NCI-H187 treated with DMSO at 0.1 percent for 48 hours (cell line): ENCODE measurements around the gene CD14.
"Not testable (repeated sequence)": the region's sequence is repeated elsewhere in the genome, so short reads cannot be mapped to it uniquely, and the experiment has no call there.

Source experiments
- DNase-seq: peaks from one replicate; lab custom pipeline; 2025; lab: John Stamatoyannopoulos, UW

CD14 gene

DNA sequence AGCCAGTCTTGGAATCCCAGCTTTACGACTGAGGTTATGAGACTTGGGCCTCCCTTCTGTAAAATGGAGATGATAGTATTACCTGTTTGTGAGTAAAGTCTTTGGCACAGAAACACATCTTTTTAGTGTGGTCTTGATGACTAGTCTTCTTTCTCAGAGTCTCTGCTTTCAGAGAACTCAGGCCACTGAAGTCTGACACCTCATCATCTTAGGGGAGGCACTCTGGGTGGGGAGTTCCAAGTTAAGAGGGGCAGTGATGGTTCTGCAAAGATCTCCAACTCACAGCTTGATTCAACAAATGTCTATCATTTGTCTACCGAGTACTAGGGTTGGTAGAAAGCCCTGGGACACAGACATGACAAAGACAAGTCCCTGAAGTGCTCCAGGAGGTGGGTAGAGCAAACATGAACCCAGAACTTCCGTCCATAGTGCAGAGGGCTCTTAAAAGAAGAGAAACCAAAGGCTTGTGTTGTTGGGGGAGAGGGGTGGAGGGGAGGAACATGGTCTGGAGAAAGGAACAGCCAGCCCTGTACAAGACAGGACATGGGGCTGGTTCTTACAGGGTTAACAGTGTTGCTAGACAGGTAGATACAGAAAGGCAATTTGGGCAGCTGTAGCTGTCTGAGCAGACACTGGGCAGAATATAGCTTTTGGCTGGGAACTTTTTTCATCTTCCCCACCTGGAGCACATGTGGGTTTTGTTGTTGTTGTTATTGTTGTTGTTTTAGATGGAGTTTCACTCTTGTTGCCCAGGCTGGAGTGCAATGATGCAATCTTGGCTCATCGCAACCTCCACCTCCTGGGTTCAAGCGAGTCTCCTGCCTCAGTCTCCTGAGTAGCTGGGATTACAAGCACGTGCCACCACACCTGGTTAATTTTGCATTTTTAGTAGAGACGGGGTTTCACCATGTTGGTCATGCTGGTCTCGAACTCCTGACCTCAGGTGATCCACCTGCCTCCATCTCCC lies 2.6 kb upstream of the CD14 start:
- DNase-seq = no peak

DNA sequence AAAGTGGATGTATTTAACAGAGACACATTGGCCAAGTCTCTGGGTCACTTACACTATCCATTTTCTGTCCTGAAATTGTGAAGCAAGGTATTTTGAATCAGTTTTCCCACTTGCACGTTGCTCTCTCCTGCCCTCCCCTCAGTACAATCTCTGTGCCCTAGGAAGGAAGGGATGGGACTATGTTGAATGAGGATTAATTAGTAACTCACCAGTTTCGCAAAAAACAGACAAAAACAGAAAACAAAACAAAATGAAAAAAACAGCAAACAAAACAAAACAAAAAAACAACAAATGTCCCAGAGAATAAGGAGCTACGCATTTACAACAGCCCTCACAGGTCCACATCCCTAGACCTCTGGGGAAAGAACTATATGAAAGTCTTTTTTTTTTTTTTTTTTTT lies 1.1 kb upstream of the CD14 start:
- no peak for DNase-seq

DNA sequence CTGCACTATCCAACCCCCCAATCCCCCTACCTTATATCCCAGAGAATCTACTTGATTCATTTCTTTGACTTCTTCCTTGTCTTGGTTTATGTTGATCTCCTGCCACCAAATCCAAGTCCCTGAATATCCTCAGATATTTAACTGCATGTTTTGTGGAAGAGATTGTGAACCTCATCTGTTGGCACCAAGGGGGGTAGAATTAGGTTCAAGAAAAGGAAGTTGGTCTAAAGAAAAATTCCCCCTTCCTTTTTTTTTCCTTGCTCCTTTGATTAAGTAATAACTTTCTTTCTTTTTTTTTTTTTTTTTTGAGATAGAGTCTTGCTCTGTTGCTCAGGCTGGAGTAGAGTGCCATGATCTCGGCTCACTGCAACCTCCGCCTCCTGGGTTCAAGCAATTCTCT lies 526 bp upstream of the CD14 start:
- DNase-seq = no peak

DNA sequence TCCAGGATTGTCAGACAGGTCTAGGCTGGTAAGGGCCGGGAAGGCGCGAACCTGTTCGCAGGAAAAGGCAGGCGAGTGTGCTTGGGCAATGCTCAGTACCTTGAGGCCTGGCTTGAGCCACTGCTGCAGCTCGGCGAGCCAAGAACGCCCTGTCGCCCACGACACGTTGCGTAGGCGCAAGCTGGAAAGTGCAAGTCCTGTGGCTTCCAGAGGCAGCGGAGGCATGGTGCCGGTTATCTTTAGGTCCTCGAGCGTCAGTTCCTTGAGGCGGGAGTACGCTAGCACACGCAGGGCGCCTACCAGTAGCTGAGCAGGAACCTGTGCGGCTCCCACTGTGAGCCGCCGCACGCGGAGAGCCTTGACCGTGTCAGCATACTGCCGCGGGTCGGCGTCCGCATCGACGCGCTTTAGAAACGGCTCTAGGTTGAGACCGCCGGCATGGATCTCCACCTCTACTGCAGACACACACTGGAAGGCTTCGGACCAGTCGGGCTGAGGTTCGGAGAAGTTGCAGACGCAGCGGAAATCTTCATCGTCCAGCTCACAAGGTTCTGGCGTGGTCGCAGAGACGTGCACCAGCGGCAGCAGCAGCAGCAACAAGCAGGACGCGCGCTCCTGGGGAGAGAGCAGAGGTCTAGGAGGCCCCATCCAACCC lies 482 bp downstream of the CD14 start:
- no peak for DNase-seq

DNA sequence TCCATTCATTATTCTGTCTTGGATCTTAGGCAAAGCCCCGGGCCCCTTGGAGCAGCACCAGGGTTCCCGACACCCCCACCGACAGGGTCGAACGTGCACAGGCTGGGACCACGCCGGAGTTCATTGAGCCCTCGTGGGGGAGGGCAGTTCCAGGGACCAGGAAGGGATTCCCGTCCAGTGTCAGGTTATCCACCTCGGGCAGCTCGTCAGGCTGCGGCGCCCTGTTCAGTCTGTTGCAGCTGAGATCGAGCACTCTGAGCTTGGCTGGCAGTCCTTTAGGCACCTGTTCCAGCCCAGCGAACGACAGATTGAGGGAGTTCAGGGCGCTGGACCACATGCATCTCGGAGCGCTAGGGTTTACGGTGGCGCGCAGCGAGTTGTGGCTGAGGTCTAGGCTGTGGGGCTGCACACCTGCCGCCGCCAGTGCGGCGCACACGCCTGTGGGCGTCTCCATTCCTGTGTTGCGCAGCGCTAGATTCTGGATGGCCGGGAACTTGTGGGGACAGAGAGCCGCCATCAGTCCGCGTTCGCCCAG lies 1.1 kb downstream of the CD14 start:
- DNase-seq = no peak

DNA sequence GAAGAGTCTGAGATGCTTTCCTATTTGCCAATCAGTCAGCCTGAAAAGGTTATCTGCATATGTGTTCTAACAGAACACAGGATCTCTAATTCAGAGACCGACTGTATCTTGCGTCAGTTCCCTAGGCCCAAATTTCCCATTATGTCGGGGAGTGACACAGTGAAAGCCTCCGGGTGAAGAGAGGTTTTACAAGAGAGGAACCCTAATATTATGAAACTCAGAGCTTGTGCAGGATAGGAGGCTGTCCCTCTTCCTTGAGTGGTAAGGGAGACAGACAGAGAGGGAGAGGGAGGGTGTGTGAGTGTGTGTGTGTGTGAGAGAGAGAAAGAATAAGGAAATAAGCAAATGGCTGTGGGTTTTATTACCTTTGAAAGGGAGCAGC lies 1.9 kb downstream of the CD14 start:
- DNase-seq = no peak

DNA sequence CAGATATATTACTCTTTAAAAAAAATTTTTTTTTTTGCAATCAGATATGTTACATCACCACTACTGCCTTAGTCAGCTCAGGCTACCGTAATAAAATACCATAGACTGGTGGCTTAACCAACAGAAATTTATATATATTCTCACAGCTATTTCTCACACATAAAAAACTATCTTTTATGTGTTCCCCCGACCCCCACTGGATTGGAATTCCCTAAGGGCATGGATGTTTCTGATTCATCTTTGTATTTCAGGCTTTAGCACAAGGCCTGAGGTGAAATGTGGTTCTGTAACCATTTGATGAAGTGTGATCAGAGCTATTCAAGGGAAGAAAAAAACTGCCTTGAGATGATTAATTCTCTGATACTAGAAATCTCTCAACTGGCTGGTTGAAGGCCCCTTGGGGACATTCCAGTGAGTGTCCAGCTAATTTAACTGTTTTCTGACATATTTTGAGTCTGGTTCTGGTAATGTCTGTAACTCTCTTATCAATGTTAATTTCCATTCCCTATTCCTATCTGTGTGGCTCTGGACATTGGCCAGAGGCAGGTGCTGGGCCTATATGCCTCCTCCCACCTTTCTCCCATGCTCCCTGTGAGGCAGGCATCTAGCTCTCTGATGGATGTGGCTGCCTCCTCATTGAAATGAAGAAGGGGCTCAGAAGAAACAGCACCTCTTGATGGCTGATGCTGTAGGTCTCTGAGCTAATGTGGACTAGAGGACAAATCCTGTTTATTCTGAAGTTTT lies 2.5 kb downstream of the CD14 start:
- DNase-seq = no peak

DNA sequence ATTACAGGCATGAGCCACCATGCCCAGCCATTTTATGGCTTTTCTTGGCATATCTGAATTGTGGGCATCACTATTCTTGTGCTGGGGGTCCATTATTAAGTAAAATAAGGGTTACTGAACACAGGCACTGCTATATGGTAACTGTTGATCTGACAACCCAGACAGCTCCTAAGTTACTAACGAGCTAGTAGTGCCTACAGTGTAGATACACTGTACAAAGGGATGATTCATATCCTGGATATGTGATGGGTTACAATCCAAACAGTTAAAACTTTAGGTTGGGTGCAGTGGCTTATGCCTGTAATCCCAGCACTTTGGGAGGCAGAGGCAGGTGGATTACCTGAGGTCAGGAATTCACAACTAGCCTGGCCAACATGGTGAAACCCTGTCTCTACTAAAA lies 4.3 kb downstream of the CD14 start:
- no peak for DNase-seq

DNA sequence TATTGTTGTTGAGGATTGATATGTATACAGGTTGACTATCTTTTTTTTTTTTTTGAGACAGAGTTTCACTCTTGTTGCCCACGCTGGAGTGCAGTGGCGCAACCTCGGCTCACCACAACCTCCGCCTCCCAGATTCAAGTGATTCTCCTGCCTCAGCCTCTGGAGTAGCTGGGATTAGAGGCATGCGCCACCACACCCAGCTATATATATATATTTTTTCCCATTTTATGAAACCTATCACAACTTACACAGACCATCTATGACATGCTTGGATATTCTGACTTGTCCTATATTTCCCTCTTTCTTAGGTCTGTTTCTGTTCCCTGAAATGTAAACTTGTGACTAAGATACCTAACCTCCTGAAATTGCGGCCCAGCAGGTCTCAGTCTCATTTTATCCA lies 5.0 kb downstream of the CD14 start:
- no peak for DNase-seq

DNA sequence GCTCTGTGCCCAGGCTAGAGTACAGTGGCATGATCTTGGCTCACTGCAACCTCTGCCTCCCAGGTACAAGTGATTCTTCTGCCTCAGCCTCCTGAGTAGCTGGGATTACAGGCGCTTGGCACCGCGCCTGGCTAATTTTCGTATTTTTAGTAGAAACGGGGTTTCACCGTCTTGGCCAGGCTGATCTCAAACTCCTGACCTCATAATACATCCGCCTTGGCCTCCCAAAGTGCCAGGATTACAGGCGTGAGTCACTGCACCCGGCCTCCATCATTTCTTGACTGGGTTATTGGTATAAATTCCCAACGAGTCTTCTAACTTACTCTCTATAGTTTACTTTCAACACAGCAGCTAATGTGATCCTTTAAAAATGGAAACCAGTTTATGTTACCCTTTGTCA lies 8.1 kb downstream of the CD14 start:
- DNase-seq = not testable (repeated sequence)

DNA sequence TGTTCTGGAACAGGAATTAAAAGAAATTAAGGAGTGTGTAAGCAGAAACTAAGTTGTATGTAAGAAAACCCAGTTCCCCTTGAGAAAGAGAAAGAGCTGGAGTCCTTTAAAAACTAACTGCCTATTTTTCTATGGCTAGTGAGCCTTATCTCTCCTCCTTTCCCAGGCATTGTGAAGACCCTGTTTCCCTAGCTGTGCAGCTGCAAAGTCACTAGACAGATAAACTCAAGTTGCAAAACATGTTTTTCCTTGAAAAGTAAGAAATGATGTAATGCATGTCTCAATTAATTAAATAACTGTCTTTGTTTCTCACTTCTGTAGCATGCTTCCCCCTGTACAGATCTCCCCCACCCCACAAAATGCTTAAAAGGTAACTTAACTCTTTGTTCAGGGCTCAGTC lies 9.9 kb downstream of the CD14 start:
- DNase-seq = not testable (repeated sequence)

DNA sequence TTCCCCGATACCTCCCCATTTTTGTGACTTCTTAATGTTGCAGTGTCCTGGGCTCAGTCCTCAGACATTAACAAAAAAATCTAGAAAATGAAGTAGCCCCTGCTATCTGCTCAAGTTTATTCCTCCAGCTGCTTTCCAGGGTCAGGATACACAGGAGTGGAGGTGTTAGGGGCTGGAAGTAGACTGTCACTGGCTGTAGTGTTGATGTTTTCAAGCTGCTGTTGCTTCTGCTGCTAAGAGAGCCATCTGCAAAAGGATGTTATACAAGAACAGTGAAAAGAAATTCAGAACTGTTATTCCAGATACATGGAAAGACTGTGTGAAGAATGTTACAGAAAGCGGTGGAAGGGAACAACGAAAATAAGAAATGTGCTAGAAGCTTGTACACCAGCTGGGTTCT lies 10.7 kb downstream of the CD14 start:
- DNase-seq = no peak

DNA sequence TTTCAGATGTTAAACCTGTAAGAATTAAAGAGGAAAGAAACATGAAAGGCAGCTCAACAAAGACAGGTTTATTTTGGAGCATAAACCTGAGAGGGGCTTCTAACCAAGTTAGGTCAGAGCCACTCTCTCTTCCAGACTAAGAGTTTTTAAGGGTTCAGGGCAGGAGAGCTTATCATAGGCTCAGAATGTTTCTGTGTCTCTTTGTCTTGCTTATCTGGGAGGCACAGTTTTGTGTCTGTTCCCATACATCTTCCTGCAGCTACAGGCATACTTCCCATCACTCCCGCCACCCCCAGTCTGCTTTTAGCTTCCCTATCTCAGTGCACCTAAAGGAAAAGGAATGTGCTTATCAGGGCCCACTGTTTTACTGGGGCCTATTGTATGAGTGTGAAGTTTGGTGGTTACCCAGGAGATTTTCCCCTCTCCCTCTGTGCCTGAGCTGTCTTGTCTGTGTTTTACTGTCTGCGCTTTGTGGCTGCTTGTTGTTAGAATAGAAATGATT lies 21.9 kb downstream of the CD14 start:
- DNase-seq = no peak

DNA sequence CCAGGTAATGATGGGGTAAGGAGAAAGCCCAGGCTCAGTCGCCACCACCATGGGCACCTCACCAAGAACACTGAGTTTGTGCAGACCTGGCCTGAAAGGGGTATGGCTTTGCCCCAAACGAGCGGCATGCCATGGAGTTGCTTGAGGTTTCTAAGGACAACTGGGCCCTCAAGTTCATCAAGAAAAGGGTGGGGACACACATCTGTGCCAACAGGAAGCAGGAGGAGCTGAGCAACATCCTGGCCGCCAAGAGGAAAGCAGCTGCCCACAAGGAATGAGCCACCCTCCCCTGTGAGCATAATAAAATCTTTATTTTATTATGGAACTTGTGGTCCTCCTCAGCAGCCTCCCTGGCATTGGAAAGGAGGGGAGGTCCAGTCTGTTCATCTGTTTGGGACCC lies 23.8 kb downstream of the CD14 start:
- no peak for DNase-seq

DNA sequence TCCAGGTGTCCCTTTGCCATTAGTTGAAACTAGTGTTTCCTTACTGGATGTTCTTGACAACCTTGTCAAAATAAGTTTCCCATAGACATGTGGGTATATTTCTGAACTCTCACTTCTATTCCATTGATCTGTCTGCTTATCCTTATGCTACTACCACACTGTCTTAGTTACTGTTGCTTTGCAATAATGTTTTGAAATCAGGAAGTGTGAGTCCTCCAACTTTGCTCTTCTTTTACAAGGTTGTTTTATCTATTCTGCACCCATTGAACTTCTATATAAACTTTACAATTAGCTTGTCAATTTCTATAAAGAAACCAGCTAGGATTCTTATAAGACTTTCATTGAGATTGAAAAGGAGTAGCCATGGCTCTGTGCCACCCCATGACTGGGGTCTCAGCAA lies 24.3 kb downstream of the CD14 start:
- DNase-seq = no peak

DNA sequence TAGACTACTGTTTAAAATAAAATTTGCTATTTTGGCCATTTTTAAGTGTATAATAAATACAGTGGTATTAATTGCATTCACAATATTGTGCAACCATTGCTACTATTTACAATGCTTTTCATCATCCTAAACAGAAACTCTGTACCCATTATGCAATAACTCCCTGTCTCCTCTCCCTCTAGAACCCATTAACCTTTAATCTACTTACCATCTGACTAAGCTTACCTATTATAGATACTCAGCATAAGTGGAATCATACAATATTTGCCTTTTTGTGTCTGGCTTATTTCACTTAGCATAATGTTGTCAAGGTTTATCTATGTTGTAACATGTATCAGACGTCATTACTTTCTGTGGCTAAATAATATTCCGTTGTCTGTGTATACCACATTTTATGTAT lies 25.9 kb downstream of the CD14 start:
- DNase-seq = no peak

DNA sequence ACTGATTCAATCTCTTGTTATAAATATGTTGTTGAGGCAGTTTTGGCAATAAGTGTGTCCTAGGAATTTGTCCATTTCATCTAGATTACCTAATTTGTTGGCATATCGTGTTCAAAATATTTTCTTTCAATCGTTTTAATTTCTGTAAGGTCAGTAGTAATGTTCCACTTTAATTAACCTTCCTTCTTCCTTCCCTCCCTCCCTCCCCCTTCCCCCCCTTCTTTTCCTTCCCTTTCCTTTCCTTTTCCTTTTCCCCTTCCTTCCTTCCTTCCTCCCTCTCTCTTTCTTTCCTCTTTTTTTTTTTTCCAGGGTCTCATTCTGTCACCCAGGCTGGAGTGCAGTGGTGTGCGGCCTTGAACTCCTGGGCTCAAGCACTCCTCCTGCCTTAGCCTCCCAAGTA lies 27.1 kb downstream of the CD14 start:
- no peak for DNase-seq

DNA sequence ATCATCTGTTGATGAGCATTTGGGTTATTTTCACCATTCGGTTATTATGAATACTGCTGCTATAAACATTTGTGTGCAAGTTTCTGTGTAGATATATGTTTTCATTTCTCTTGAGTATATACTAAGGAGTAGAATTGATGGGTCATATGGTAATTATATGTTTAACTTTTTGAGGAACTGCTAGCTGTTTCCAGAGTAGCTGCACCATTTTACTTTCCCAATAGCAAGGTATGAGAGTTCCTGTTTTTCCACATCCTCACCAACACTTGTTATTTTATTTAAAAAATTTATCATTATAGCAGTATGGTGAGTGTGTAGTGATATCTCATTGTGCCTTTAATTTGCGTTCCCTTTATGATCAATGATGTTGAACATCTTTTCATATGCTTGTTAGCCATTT lies 29.2 kb downstream of the CD14 start:
- no peak for DNase-seq

DNA sequence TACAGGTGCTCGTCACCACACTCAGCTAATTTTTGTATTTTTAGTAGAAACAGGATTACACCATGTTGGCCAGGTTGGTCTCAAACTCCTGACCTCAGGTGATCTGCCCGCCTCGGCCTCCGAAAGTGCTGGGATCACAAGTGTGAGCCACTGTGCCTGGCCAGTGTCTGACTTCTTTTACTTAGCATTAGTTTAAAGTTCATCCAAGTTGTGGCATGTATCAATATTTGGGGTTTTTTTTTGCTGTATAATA lies 29.6 kb downstream of the CD14 start:
- not testable (repeated sequence) for DNase-seq

DNA sequence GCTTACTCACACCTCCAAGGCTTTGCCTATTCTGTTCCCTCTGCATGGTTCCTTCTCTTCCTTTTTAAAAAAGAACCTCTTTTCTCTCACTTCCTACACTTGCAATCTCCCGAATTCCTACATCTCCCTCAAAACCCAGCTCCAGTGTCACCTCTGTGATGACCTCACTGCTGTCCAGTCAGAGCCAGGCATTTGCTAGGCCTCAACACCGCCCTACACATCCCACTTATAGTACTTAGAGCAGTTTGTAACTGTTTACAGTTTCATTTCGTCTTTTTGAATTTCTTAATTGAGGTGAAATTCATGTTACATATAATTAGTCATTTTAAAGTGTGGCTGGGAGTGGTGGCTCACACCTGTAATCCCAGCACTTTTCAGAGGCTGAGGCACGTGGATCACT lies 30.8 kb downstream of the CD14 start:
- no peak for DNase-seq

DNA sequence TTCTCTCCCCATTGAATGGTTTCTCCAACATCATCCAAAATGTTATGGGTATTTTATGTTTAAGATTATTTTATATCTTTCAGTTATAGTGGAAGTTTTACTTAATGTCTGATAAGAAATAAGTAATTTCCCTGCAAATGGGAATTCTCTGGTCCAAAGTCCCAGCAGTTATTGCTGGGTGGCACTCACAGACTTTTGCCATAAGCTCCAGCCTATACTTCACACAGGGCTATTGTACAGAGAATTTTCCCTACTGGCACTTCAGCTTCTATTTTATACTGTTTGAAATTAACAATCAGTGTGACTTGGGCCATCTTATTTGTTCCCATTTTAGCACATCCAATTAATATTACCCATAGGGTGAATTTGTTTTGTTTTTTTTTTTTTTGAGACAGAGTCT lies 32.9 kb downstream of the CD14 start:
- no peak for DNase-seq

DNA sequence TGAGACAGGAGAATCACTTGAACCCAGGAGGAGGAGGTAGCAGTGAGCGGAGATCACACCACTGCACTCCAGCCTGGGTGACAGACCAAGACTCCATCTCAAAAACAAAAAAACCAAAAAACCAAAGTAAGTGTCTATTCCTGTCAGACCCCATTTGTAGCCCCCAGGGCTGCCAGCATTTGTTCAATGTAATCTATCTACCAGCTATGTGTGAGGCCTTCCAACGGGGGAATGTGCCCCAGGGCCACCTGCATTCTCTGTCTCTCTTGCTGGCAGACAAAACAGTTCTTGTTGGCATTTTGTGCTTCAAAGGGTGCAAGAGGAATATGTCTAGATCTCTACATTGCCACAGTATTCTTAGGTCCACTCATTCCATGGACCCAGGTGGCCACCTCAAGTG lies 34.1 kb downstream of the CD14 start:
- DNase-seq = no peak

DNA sequence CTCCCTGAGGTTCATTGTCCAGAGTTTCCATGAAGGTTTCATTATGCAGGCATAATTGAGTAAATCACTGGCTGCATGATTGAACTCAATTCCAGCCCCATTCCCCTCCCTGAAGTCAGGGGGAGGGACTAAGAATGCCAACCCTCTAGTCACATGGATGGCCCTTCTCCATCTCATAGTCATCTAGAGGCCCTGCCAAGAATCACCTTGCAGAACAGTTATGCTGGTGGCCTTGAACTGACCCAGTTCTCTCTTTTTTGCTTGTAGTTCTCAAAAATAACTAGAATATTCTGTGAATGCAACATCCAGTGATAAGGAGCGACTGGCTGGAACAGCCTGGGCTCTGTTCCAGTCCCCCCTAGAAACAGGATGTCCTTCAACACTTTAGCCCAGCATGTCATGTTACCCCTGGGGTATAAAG lies 36.6 kb downstream of the CD14 start:
- no peak for DNase-seq
